Esophagus squamous epithelium (tissue), 5 donors: ENCODE measurements around the gene FBXO41. TPM values are rescaled to one million over a fixed set of nuclear protein-coding genes. Genes with fewer than 3 reads are reported as not detected.
A peak's percentile ranks its signal among the peaks of the same experiment; 100 is the strongest.

Experiments
- DNase-seq: peaks from one replicate; lab custom pipeline; 2025; lab: John Stamatoyannopoulos, UW
- H3K27ac ChIP-seq, 4 donors: fragments of 200-600 bp; sonication (generic); one replicate each; pipeline ENCODE4 v1.5.1; 2016 to 2019; ENCODE audit warnings: mild to moderate bottlenecking in 1 of 4
- H3K27me3 ChIP-seq, 4 donors: fragments of 200-600 bp; sonication (generic); 1 replicate in 3 of 4; 2 replicates in 1 of 4; pipeline versions ENCODE4 v1.5.1 to v1.6.0; 2017 to 2021; ENCODE audit warnings: antibody characterized with exemption in 1 of 4
- H3K36me3 ChIP-seq, 3 donors: fragments of 200-600 bp; sonication (generic); one replicate each; pipeline ENCODE4 v1.5.1; 2016 to 2019
- H3K4me1 ChIP-seq, 3 donors: fragments of 200-600 bp; sonication (generic); one replicate each; pipeline ENCODE4 v1.5.1; 2017 to 2019
- H3K4me3 ChIP-seq, 4 donors: fragments of 200-600 bp; sonication (generic); 1 replicate in 3 of 4; 2 replicates in 1 of 4; pipeline ENCODE4 v1.5.1; 2016 to 2019; ENCODE audit warnings: mild to moderate bottlenecking in 2 of 4, moderate library complexity in 1 of 4
- H3K9me3 ChIP-seq, 3 donors: fragments of 200-600 bp; sonication (generic); one replicate each; pipeline ENCODE4 v1.5.1; 2016 to 2019
- CTCF ChIP-seq, 6 experiments: fragments of 450-650 bp in 4 of 6; fragments of 200-600 bp in 2 of 6; sonication (generic) in 2 of 6; IDR thresholded peaks; one replicate each; pipeline ENCODE4 v1.5.1; 2016 to 2019; ENCODE audit warnings: antibody characterized with exemption in 6 of 6, mild to moderate bottlenecking in 4 of 6, moderate library complexity in 4 of 6
- POLR2A ChIP-seq, 4 donors: fragments of 450-650 bp; IDR thresholded peaks; one replicate each; pipeline ENCODE4 v1.6.1; 2017; ENCODE audit warnings: antibody characterized with exemption in 4 of 4, mild to moderate bottlenecking in 4 of 4, moderate library complexity in 3 of 4
- WGBS, 2 donors: methylation state at CpG; one replicate each; pipeline ENCODE4 v1.1.5; 2018; 5-methylcytosine and 5-hydroxymethylcytosine counted together
- intact Hi-C: fragments of 100-400 bp; cut with DNase I; formaldehyde crosslinking; loops from one replicate; pipeline ENCODE4 v1.15.0; 2022
- total RNA-seq, 4 donors: library from RNA; depleted of rRNA; stranded (reverse); fragments of >200 nt; gene quantifications; one replicate each; pipeline ENCODE4 v1.1.0, GENCODE V29; 2016
- donor health status: DM: yes; HTN: yes; CAD: no.

FBXO41 gene
- total RNA-seq, 4 donors from 2014 or later, result 1.1 to 2.3 (median 1.3) TPM

GRCh38 chr2:73253901-73254300 is 30.4 kb downstream of the FBXO41 start:
- H3K27me3 ChIP-seq, result no peaks in the 10 kb centered on the region
- TF ChIP-seq CTCF (IDR thresholded peaks at IDR 0.05) (no peak), POLR2A (IDR thresholded peaks at IDR 0.05) (no peak)
- 70 to 75% methylated on average over 3 of the region's 3 CpGs for WGBS, 2 donors
- intact Hi-C loops, result no loop called here
- peaks cover 6 to 66% (median 39%) of the 10 kb centered on the region in 3 donors for H3K36me3 ChIP-seq
- peak overlapping the region in 3 of 4 donors; percentile 25 to 57 (median 35) for H3K27ac ChIP-seq
- no peak for DNase-seq
- H3K9me3 ChIP-seq, result no peaks in the 10 kb centered on the region
- peaks cover 0 to 14% (median 0%) of the 10 kb centered on the region in 3 donors for H3K4me1 ChIP-seq
- H3K4me3 ChIP-seq, result no peak overlapping the region

- no peak for DNase-seq
These were observed 30.9 kb downstream of the FBXO41 start for GRCh38 chr2:73253400-73253799.

GRCh38 chr2:73252238-73253027 is 31.8 kb downstream of the FBXO41 start:
- no peak overlapping the region for H3K27ac ChIP-seq
- H3K9me3 ChIP-seq, result no peaks in the 10 kb centered on the region
- no peaks in the 10 kb centered on the region for H3K27me3 ChIP-seq
- H3K4me3 ChIP-seq, result no peak overlapping the region
- no peak for TF ChIP-seq POLR2A (IDR thresholded peaks at IDR 0.05)
- no peak for TF ChIP-seq CTCF (IDR thresholded peaks at IDR 0.05)
- peaks cover 0 to 14% (median 0%) of the 10 kb centered on the region in 3 donors for H3K4me1 ChIP-seq
- DNase-seq, result no peak
- intact Hi-C loops, result no loop called here
- WGBS, 2 donors, result 80 to 91% methylated on average over 7 to 13 of the region's 17 CpGs
- peaks cover 12 to 81% (median 52%) of the 10 kb centered on the region in 3 donors for H3K36me3 ChIP-seq

More at GRCh38 chr2:73253400-73253799, 30.9 kb downstream of the FBXO41 start:
- no peaks in the 10 kb centered on the region for H3K9me3 ChIP-seq
- no peaks in the 10 kb centered on the region for H3K27me3 ChIP-seq
- H3K27ac ChIP-seq, result peak overlapping the region in 2 of 4 donors; percentile 15 to 50
- peaks cover 6 to 71% (median 44%) of the 10 kb centered on the region in 3 donors for H3K36me3 ChIP-seq
- 73 to 83% methylated on average over 1 to 2 of the region's 2 CpGs for WGBS, 2 donors
- H3K4me3 ChIP-seq, result no peak overlapping the region
- intact Hi-C loops, result no loop called here
- H3K4me1 ChIP-seq, result peaks cover 0 to 14% (median 0%) of the 10 kb centered on the region in 3 donors
- no peak for TF ChIP-seq POLR2A (IDR thresholded peaks at IDR 0.05)
- no peak for TF ChIP-seq CTCF (IDR thresholded peaks at IDR 0.05)

GRCh38 chr2:73250872-73251846 is 33.1 kb downstream of the FBXO41 start:
- Histone ChIP-seq H3K36me3 (peaks cover 16 to 94% (median 57%) of the 10 kb centered on the region in 3 donors), H3K9me3 (no peaks in the 10 kb centered on the region), H3K27ac (no peak overlapping the region), H3K27me3 (no peaks in the 10 kb centered on the region), H3K4me1 (peaks cover 0 to 14% (median 0%) of the 10 kb centered on the region in 3 donors), H3K4me3 (no peak overlapping the region)
- no peak for TF ChIP-seq POLR2A (IDR thresholded peaks at IDR 0.05)
- TF ChIP-seq CTCF (IDR thresholded peaks at IDR 0.05), result no peak
- 88 to 90% methylated on average over 10 to 13 of the region's 17 CpGs for WGBS, 2 donors
- no peak for DNase-seq
- intact Hi-C loops, result no loop called here
